Muscle layer of duodenum (tissue), 2 donors: ENCODE results near the gene SPNS3.

Source experiments
- H3K27ac ChIP-seq: one replicate; pipeline ENCODE4 v1.7.0; 2013; ENCODE audit warnings: mild to moderate bottlenecking, low read length
- H3K27me3 ChIP-seq: one replicate; pipeline ENCODE4 v1.7.0; 2013; ENCODE audit warnings: low read depth, mild to moderate bottlenecking, control low read depth, low read length
- H3K36me3 ChIP-seq, 2 donors: one replicate each; pipeline ENCODE4 v1.7.0; 2013; ENCODE audit warnings: low read length in 2 of 2, control low read depth in 1 of 2, mild to moderate bottlenecking in 1 of 2; ENCODE audit not compliant: insufficient read depth in 2 of 2, control insufficient read depth in 1 of 2
- H3K4me1 ChIP-seq, 2 donors: one replicate each; pipeline ENCODE4 v1.7.0; 2013; ENCODE audit warnings: low read length in 2 of 2, mild to moderate bottlenecking in 2 of 2, control low read depth in 1 of 2, moderate library complexity in 1 of 2; ENCODE audit not compliant: insufficient read depth in 2 of 2, control insufficient read depth in 1 of 2
- H3K4me3 ChIP-seq, 2 donors: one replicate each; pipeline ENCODE4 v1.7.0; 2013; ENCODE audit warnings: low read length in 2 of 2, low read depth in 1 of 2, mild to moderate bottlenecking in 1 of 2
- H3K9me3 ChIP-seq, 2 donors: one replicate each; pipeline ENCODE4 v1.7.0; 2013; ENCODE audit warnings: low read length in 2 of 2, control low read depth in 1 of 2, mild to moderate bottlenecking in 1 of 2; ENCODE audit not compliant: control insufficient read depth in 1 of 2
- donor health status: healthy.

Gene SPNS3

DNA sequence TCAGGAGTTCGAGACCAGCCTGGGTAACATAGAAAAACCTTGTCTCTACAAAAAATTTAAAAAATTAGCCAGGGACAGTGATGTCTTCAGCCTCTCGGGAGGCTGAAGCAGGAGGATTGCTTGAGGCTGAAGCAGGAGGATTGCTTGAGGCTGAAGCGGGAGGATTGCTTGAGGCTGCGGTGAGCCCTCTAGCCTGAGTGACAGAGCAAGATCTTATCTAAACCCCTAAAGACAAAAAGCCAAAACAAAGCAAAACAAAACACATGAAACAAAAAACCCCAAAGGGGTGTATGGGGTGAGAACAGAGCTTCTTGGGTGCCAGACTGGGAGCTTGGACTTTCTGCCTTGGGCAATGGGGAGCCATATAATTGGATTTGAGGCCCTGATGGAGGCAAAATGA, 2.6 kb downstream of the SPNS3 start:
- Histone ChIP-seq H3K4me1 (peaks cover 0 to 3% of the 10 kb centered on the region in 2 donors), H3K36me3 (no peaks in the 10 kb centered on the region), H3K4me3 (no peak overlapping the region), H3K27me3 (no peaks in the 10 kb centered on the region), H3K27ac (no peak overlapping the region), H3K9me3 (no peaks in the 10 kb centered on the region)

DNA sequence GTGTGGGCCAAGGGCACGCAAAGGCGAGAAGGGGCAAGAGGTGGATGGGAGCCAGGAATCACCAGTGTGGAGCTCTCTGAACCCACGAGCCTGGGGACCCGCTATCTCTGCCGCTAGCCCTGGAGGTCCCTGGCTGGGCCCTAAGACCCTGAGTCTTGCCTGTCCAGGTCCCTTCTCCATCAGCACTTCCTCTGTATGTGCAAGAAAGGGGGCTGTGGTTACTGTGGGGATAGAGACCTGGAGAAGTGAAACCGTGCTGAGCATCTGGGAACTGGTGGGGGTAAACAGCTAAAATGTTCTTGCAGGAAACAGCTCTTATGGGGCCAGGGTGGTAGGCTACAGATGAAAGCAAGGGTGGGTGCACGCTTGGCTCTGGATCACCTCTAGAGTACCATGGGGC, 3.1 kb downstream of the SPNS3 start:
- no peaks in the 10 kb centered on the region for H3K27me3 ChIP-seq
- no peak overlapping the region for H3K4me3 ChIP-seq
- H3K4me1 ChIP-seq: peaks cover 0 to 3% of the 10 kb centered on the region in 2 donors
- no peaks in the 10 kb centered on the region for H3K9me3 ChIP-seq
- H3K27ac ChIP-seq: no peak overlapping the region
- H3K36me3 ChIP-seq: no peaks in the 10 kb centered on the region

DNA sequence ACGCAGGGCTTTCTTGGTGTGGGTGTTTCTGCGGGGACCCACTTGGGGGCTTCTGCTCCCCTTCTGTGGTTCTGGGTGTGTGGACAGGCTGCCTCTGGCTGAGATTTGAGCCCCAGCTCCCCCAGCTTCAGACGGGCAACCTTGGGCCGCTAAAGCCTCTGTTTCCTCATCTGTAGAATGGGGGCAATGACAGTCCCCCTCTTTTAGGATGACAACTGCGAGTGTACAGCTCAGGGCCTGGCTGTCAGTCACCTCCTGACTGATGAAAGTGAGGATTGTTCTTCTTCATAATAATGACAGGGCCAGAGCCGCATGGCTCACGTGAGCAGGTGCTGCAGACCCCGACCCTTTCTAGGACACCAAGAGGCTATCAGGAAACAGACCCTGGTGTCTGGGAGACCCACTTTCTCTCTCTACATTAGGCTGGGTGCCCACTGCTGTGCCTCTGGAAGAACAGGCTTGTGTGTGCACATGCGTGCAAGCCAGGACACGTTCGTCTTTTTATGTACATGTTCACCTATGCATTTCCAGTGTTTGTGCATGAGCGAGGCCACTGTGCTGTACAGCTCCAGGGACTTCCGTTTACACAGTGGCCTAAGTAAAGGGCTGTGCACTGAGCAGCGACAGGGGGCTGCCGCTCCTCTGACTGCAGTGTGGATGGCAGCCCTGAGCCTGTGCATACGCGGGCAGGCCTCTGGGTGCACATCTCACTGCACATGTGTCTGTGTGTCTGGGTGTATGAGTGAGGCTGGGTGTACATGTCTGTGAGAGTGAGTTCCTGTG, 4.6 kb downstream of the SPNS3 start:
- H3K27ac ChIP-seq: no peak overlapping the region
- H3K4me1 ChIP-seq: peaks cover 0 to 3% of the 10 kb centered on the region in 2 donors
- no peak overlapping the region for H3K4me3 ChIP-seq
- no peaks in the 10 kb centered on the region for H3K36me3 ChIP-seq
- H3K27me3 ChIP-seq: no peaks in the 10 kb centered on the region
- no peaks in the 10 kb centered on the region for H3K9me3 ChIP-seq

DNA sequence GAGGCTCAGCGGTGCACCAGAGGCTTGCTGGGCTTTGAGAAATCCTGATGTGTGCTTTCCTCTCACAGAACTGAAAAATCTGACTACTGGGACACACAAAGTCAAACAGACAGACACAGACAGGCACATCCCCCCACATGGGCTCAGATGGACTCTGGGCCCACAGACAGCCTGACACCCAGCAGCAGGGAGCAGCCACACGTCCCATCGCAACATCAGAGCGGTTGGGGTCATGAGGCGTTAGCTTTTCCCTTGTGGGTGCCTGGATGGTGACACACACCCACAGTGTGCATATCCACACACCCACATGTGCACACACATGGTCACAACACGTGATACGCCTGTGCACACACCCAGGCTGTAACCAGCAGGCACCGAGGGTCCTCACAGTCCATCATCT, 6.3 kb downstream of the SPNS3 start:
- H3K27me3 ChIP-seq: no peaks in the 10 kb centered on the region
- no peaks in the 10 kb centered on the region for H3K9me3 ChIP-seq

DNA sequence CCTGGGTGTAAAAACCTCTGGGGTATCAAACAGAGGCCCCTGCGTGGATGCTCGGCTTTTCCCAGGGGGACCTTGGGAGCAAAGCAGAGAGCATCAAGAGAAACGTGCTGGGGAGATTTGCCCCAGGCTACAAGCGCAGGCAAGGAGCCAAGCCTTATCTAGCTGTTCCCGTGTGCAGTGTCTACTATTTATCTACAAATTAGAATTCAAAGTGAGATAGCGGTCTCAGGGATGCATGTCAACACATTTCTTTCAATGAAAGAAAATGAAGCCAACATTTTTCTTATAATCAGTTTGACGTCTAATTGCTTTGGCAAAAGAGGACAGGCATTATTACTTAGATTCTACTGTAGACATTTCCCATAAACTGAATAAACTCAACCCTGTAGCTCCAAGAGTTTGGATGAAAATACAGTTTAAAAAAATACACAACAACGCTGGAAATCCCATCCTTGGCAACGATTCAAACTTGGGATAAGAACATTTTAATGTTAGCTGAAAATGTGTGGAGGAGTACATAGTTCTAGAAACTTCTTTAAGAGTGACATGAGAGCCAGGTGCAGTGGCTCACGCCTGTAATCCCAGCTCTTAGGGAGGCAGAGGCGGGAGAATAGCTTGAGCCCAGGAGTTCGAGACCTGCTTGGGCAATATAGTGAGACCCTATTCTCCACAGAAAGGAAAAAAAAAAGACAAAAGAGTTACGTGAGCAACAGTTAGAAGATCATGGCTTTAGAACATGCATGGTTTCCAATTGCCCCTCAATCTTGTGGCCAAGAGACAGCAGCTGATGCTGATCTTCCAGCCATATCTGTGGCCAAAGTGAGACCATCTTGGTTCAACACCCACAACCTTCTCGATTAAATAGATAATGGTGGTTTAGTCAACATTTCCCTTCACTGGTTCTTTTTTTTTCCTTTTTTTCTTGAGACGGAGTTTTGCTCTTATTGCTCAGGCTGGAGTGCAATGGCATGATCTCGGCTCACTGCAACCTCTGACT, 7.2 kb downstream of the SPNS3 start:
- Histone ChIP-seq H3K27me3 (no peaks in the 10 kb centered on the region), H3K27ac (no peak overlapping the region), H3K9me3 (no peaks in the 10 kb centered on the region), H3K36me3 (no peaks in the 10 kb centered on the region), H3K4me1 (peaks cover 0 to 6% of the 10 kb centered on the region in 2 donors), H3K4me3 (no peak overlapping the region)

More for the DNA sequence above, 6.3 kb downstream of the SPNS3 start:
- Histone ChIP-seq H3K4me1 (peaks cover 0 to 5% of the 10 kb centered on the region in 2 donors), H3K36me3 (no peaks in the 10 kb centered on the region), H3K4me3 (no peak overlapping the region), H3K27ac (no peak overlapping the region)

DNA sequence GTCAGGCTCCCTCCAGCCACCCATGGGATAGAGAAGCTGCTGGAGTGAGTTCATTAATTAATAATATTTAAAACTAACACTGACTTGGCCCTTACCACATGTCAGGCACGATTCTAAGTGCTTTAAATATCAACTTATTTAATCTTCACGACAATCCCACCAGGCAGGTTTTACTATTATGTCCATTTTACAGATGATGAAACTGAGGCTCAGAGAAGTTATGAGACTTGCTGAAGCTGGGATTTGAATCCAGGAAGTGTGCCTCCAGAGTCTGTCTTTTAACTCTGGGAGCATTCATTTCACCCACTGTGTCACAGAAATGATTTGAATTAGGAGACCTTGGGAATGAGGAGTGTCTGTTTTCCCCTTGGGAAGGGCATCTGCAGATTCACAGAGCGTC, 8.8 kb downstream of the SPNS3 start:
- Histone ChIP-seq H3K4me1 (peaks cover 0 to 6% of the 10 kb centered on the region in 2 donors), H3K4me3 (no peak overlapping the region), H3K9me3 (no peaks in the 10 kb centered on the region), H3K27ac (no peak overlapping the region), H3K27me3 (no peaks in the 10 kb centered on the region), H3K36me3 (no peaks in the 10 kb centered on the region)

DNA sequence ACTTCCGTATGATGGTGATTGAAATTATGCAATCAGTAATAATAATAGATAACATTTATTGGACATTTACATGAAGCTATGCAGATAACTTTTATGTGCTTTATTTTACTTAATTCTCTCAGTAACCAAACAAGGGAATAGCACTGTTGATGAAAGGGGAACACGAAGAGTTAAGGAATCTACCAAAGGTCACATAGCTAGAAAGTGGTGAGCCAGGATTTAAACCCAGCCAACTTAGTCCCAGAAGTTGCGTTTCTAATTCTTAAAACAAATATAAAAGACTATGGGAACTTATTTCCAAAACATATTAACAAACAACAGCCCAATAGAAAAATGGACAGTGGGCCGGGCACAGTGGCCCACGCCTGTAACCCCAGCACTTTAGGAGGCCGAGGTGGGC, 9.7 kb downstream of the SPNS3 start:
- Histone ChIP-seq H3K27me3 (no peaks in the 10 kb centered on the region), H3K4me3 (no peak overlapping the region), H3K27ac (no peak overlapping the region), H3K4me1 (peaks cover 0 to 6% of the 10 kb centered on the region in 2 donors), H3K9me3 (no peaks in the 10 kb centered on the region), H3K36me3 (no peaks in the 10 kb centered on the region)

DNA sequence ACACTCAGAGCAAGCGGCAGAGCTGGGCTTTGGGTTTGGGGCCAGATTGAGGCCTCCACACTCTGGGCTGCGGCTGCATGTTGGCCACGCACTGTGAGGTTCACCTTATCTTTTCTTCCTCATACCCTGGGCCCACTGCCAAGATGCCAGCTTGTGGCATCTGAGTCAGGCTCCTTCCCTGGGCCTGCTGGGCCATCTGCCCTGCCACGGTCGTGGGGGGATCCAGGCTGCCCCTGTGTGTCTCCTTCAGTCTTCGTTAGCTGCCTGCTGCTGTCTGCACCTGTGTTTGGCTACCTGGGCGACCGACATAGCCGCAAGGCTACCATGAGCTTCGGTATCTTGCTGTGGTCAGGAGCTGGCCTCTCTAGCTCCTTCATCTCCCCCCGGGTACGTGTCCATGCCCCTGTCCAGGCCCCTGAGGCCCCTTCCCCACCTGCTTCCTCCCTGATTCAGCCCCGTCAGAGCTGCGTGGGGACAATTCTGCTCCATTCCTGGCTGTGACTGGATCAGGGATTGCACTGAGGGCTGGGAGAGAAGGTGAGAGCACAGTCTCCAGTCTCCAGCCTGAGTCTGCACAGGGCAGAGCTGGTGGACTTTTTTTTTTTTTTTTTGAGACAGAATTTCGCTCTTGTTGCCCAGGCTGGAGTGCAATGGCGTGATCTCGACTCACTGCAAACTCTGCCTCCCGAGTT, 11.2 kb downstream of the SPNS3 start:
- no peaks in the 10 kb centered on the region for H3K36me3 ChIP-seq
- H3K27me3 ChIP-seq: no peaks in the 10 kb centered on the region
- no peak overlapping the region for H3K27ac ChIP-seq
- H3K9me3 ChIP-seq: no peaks in the 10 kb centered on the region
- no peak overlapping the region for H3K4me3 ChIP-seq
- H3K4me1 ChIP-seq: peaks cover 0 to 6% of the 10 kb centered on the region in 2 donors

DNA sequence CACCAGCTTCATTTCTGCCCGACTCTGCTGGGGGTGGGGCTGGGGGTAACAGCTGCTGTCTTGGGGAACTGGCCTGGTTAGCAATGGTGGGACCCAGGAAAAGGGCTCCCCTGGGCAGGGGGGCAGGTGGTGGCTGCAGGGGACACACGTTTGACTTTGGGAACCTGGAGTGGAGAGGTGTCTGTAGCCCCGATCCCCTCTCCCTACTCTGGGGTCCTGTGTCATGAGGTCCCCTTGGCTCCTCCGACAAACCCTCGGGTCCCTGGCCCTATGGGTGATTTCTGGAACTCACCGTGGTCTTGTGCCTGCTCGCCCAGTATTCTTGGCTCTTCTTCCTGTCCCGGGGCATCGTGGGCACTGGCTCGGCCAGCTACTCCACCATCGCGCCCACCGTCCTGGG, 12.0 kb downstream of the SPNS3 start:
- no peaks in the 10 kb centered on the region for H3K9me3 ChIP-seq
- H3K4me1 ChIP-seq: peaks cover 0 to 6% of the 10 kb centered on the region in 2 donors
- H3K36me3 ChIP-seq: no peaks in the 10 kb centered on the region
- H3K27ac ChIP-seq: no peak overlapping the region
- no peaks in the 10 kb centered on the region for H3K27me3 ChIP-seq
- H3K4me3 ChIP-seq: no peak overlapping the region

DNA sequence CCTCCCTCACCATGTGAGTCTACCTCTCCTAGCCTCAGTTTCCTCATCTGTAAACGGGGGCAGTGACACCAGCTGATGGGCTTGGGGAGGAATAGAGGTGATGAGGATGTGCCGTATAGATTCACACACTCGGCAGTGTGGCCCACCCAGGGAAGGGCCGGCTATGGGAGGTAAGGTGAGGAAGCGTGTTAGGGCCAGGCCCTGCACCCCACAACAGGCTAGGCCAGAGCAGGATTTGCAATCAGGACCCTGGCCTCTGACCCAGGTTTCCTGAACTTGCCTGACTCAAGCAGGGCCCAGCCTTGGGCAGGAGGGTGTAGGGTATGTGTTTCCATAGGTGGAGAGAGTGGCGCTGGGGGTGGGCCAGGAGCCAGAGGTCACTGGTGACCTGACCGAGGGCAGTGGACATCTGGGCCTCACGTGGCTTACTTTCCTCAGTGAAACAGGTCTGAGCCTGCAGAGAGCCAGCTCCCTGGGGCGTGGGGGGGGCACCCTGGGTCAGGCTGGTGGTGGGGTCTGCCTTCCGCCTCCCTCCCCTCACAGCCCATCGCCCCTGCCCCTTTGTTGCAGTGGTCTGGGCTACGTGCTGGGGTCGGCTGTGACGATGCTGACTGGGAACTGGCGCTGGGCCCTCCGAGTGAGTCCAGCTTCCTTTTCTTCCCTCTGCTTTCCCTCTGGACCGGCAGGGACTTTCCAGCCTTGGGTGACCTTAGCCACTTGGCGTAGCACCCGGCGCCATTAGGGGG, 12.8 kb downstream of the SPNS3 start:
- peaks cover 0 to 6% of the 10 kb centered on the region in 2 donors for H3K4me1 ChIP-seq
- no peaks in the 10 kb centered on the region for H3K27me3 ChIP-seq
- H3K4me3 ChIP-seq: no peak overlapping the region
- no peaks in the 10 kb centered on the region for H3K9me3 ChIP-seq
- H3K36me3 ChIP-seq: no peaks in the 10 kb centered on the region
- no peak overlapping the region for H3K27ac ChIP-seq
